ENCODE data around the gene HCRTR2.
"Not testable (repeated sequence)": the region's sequence is repeated elsewhere in the genome, so short reads cannot be mapped to it uniquely, and the experiment has no call there.

Gene HCRTR2

DNA sequence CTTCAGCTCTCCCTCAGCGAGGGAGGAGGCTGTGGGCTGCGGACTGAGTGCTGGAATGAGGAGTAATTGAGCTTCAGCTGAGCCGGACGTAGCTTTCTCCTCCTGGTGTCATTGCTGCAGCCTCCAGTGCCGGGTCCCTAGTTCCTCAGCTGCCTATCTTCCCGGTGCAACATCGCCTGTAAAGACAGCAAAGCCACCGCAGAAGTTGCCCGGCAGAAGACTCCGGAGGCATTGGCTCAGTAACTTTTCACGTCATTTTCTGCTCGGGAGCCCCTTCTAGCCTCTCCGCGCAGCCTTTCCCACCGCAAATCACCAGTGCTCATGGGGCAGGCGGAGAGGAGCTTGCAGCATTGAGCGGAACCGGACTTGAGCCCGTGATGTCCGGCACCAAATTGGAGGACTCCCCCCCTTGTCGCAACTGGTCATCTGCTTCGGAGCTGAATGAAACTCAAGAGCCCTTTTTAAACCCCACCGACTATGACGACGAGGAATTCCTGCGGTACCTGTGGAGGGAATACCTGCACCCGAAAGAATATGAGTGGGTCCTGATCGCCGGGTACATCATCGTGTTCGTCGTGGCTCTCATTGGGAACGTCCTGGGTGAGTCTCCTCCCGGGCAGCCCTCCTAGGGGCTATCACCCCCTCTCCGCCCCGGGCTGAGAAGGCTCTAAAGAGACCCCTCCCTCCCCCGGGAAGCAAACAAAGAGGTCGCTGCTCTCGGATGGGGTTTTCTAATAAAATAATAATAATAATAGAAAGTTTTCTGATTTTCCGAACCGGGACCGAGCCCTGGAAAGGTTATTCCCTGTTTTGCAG is at the start of gene HCRTR2:
Gene HCRTR2 (plus strand): TSS at position 305 of the 816 bp plus-strand sequence. CDS start 73 bp downstream, at position 378.
- DNase-seq (ENCODE audit: low spot score), result peak; percentile 10

DNA sequence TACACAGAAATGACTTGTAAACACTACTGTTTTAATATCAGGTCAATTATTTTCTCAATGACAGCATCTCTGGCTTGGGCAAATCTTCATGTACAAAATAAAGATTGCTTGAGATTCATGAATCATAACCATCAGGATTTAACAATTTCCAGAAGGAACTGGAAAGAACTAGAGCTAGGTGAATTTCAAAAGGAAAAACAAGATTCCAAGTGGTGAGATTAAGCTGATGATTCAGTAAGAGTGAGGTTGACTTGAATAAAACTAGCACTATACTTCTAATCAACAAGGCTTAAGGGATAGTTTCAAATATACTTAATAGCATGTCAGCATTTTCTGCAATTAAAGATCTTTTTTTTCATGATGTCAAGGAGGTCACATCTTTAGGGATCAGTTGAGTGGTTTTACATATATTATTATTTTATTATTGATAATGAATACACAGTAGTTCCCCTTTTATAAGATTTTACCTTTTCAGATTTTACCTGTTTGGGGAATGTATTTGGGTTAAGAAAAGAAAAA is 43.5 kb upstream of the HCRTR2 start:
- no peak for DNase-seq (ENCODE audit: low spot score)

DNA sequence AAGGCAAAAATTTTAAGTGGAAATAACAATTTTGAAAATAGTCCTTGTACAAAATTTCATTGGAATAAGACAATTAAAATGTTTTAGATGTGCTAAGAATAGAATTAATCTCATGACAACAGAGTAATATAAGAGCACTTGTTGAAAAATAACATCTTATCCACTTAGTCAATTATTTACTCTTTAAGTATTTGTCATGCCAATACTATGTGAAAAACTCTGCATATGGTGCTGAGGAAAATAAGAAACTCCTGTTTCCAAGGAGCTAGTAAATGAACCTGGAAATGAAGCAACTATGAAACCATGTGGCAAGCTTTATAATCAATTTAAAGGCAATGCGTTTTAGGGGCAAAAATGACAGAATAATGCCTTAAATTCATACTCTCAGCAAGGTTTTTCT is 42.7 kb upstream of the HCRTR2 start:
- no peak for DNase-seq (ENCODE audit: low spot score)

DNA sequence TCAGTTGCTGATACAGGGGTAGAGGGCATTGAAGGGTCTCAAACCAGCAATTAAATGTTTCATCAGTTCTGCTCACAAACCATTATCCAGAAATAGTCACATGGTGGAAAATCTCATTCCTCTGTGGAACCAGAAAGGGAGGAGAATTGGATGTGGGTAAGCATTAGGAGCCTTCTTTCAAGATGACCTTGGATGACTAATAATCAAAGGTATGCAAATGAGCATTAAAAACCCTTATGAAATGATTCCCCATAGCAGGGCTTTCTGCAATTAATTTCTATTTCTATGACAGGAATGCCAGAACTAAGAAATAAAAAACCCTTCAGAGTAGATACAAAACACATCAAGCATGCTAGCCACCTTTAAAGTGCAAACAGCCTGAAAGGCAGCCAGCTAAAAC is 37.4 kb upstream of the HCRTR2 start:
- DNase-seq (ENCODE audit: low spot score), result no peak

DNA sequence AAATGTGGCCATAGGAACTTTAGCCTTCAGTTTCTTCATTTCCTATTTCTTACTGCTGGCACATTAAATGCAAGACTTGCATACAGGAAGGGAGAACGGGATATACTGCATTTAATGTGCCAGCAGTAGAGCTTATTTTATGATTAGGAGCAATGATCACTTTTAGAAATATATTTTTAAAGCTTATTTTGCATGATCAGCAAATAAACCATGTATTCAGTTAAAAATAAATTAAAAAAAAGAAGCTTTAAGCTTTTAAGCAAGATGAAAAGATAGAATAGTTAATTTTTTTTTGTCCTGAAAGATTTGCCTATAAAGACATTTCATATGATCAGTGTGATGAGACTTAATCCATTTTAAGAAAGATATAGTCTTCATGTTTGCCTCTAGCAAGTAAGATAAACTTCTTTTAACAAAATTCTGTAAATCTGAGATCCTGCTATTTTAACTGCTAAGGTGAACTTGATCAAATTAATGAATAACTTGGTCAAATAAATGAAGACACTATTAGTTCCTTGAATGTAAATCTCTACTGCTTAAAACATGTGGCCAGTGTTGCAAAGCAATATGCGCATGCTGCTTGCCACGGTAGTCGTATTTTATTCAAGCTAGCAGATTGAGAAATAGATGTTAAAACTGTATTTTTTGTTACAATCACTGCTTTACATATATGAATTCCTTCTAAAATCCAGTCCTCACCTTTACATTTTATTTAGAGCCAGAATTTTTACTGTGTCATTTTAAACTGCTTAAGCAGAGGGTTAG is 36.2 kb upstream of the HCRTR2 start:
- DNase-seq (ENCODE audit: low spot score), result no peak

DNA sequence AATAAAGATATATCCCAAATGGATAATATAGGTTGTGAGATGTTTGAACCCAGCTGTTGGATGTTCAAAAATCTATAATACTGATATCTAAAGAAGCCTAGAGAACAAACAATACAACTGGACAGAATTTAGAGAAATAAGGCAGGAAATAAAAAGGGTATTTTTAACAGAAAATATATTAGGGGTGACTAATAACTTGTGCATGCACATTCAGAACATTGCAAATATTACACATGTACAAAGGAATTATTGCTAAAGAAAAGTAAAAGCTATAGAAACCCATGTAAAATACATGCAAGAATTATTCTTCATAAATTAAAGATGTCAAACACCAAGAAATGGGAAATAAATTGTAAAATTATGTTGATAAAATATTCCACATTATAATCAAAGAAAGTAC is 32.7 kb upstream of the HCRTR2 start:
- DNase-seq (ENCODE audit: low spot score), result no peak

DNA sequence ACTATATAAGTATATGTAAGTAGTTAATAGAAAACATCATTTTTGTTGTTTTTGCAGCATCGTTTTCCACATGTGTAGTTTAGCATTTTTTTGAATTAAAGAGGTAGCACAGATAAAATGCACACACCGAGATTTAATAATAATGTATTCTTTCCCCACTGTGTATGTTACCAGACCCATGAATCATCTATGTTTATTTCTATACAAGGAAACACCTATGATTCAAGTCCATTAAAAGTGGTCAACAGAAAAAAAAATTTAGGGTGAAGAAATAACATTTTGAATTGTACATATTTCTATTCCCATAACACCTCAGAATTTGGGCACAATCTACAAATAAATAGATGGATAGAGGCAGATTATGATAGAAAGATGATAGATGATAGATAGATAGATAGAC is 31.7 kb upstream of the HCRTR2 start:
- no peak for DNase-seq (ENCODE audit: low spot score)

DNA sequence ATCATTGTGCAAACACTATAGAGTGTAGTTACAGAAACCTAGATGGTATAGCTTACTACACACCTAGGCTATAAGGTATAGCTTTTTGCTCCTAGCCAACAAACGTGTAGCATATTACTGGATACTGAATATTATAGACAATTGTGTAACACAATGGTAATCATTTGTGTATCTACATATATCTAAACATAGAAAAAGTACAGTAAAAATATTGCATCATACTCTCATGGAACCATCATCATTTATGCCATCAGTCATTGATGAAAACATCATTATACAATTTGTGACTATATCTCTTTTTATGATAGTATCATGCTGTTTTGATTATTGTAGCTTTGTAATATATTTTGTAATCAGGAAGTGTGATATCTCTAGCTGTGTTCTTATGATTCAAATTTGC is 21.0 kb upstream of the HCRTR2 start:
- DNase-seq (ENCODE audit: low spot score), result no peak

DNA sequence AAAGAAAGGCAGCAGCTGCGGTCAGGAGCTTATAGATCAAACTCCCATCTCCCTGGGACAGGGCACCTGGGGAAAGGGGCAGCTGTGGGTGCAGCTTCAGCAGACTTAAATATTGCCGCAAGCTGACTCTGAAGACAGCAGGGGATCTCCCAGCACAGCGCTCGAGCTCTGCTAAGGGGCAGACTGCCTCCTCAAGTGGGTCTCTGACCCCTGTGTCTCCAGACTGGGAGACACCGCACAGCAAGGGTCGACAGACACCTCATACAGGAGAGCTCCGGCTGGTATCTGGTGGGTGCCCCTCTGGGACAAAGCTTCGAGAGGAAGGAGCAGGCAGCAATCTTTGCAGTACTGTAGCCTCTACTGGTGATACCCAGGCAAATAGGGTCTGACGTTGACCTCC is 15.5 kb upstream of the HCRTR2 start:
- not testable (repeated sequence) for DNase-seq (ENCODE audit: low spot score)

DNA sequence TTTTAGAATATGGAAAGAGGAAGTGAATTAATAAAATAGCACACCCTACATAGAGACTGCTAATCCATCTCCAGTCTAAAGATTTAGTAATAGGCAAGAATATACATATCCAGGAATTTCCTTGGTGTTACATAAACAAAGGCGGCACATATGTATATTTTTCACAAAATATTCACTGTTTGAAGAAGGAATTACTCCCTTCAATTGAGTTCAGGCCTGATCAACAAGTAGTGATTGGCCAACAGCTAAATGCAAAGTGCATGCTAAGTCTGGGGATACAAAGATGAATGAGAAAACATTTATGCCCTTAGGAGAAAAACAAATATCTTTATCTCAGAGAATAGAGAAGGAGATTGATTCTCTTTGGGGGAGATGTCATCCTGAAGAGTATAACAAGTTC is 6.5 kb upstream of the HCRTR2 start:
- no peak for DNase-seq (ENCODE audit: low spot score)

DNA sequence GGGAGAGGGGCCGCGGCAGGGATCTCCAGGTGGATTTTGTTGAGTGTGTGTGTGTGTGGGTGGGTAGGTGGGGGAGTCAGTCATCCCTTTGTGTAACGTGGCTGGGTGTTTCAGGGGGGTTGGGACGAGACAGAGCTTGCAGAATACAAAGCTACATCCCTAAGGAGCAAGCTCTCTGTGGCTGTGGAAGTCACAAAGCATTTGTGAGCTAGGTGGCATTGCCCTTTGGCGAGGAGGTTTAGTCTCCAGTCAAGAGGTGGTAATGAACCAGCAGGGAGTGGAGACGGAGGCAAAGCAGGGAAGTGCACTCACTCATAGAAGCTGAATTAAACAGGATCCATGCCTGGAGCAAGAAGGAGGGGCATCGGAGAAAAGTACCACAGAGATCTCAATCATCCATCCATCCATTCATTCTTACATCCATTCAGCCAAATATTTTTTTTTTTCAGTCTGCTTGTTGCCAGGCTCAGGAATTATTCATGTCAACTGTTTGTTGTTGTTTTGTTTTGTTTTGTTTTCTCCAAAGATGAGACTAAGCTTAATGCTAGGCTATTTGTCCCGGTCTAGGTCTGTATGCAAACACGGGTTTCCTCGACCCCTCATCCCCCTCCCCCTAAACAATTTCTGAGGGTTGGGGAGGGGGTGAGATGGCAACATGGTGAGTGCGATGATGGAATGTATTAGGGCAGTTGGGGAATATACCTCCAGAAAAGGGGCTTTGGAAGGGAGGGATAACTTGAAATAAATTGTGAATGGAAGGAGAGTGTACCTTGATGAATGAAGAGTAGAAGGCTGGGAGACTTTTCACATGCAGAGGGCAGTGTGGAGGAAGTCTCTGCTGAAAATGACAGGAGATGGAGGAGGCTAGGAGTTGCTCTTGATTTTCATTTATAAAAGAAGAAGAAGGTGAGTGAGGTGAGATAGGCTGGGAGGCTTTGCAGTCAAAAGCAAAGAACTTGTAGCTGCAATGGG is 1.0 kb downstream of the HCRTR2 start:
- DNase-seq (ENCODE audit: low spot score), result no peak

DNA sequence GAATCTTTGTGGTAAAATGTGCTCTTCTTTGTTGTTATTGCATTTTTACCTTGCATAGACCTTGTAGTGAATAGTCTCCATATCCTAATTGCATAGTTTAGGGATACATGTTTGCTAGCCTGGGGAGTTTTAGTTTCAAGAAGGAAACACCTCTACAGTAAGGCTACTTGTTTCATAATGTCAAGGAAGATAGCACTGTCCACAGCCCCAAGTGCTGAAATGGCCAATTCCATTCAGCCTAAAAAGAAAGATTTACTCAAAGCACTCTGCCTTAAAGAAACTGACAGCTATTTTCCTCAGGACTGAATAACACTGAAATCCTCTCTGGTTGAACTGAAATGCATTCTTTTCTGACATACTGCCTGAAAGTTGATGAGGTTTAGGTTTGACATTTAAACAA is 2.6 kb downstream of the HCRTR2 start:
- DNase-seq (ENCODE audit: low spot score), result no peak

DNA sequence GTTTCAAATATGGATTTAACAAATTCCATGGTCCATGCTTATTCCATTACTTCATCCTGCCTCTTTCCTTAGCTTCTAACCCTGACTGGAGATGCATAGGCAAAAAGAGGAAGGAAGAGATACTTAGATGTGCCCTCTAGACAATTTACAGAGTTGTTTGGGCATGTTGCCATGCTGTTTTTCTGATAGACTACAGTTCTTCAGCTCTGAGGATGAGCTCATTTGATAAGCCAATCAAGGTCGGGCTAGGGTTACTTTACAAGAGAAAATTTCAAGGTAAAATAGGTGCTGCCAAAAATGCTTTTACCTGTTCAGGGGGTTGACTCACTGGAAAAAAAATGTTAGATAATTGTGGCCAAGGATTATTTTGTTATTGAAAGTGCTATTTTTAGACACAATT is 5.9 kb downstream of the HCRTR2 start:
- no peak for DNase-seq (ENCODE audit: low spot score)

DNA sequence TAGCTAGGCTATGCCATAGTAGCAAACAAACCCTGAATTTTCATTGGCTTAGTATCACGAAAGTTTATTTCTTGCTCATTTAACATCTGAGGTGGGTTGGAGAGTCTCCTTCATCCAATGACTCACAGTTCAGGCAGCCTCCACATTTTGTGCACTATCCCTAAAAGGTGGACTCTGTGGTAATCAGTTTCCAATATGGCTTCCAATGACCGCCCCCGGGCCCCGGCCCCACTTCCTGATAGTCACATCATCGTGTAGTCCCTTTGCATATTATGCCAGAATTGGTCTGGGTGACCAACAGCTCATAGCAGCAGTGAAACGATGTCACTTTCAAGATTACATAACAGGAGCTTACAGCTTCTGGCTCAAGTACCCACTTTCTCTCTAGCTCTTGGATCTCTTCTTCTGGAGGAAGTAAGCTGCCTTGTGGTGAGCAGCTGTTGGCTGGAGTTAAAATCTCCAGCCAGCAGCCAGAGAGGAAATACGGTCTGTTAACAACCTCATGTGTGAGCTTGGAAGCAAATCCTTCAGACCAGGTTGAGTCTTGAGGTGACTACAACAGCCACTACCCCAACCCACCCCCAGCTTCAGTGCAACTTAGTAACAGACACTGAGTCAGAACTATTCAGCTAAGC is 7.8 kb downstream of the HCRTR2 start:
- no peak for DNase-seq (ENCODE audit: low spot score)

DNA sequence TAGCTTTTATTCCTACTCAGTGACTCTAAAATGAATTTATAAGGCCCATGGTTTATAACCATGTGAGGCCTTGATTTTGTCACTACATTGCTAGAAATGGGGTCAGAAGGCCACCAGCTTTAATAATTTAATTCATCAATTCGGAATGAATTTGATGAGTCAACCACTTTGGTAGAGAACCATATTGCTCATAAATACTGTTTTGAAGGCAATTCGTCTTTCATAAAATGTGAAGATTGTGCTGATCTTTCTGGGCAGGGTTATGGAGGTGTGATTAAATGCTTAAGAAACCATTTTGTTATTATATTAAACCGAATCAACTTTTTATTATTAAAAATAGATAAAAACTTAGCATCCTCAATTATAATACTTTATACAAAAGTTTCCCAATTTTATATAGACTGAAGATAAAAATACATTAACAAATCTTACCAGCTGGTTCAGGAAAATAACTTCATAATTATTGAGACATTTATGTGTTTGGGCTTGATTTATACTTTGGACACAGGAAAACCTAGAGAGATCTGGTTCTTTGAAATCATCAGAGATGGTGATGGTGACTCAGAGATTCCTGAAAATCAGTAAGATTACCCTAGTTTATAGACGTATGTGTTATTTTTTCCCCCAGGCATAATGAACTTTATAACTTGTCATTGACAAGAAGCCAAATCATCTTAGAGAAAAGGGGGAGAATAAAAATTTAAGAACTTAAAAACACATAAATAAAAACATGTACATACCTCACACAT is 10.6 kb downstream of the HCRTR2 start:
- DNase-seq (ENCODE audit: low spot score), result no peak

DNA sequence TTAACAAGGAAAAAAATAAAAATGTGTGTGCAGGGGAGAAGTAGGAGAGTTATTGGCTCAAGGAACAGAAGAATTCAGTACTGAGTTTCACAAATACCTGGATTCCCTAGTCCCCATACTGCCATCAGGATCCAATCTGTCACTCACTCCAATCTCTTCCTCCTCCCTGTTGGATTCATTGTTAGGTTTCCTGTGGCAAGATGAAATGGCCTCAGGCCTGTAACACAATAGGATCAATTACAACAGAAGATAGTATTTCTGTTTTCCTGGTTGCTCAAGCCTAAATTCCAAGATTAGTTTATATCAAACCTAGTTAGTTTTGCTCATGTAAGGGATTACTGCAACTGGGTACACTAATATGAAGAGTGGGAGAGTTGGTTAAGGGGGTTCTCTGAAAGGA is 24.4 kb downstream of the HCRTR2 start:
- DNase-seq (ENCODE audit: low spot score), result no peak

DNA sequence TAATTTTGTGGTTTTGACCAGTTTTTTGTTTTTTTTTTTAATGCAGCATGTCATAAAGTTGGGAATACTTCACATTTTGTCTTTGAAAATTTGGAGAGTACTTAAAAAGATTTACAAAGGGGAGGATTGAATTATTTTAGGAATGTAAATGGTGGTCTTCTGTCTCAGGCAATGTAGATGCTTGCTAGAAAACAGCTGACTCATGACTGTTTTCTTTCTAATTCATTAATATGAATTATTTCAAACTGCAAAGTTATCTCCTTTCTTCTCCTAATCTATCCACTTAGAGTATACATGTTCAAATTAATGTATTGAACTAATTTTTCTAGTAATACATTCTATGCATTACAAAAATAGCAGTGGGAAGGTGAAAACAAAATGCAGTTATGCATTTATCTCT is 24.9 kb downstream of the HCRTR2 start:
- no peak for DNase-seq (ENCODE audit: low spot score)

DNA sequence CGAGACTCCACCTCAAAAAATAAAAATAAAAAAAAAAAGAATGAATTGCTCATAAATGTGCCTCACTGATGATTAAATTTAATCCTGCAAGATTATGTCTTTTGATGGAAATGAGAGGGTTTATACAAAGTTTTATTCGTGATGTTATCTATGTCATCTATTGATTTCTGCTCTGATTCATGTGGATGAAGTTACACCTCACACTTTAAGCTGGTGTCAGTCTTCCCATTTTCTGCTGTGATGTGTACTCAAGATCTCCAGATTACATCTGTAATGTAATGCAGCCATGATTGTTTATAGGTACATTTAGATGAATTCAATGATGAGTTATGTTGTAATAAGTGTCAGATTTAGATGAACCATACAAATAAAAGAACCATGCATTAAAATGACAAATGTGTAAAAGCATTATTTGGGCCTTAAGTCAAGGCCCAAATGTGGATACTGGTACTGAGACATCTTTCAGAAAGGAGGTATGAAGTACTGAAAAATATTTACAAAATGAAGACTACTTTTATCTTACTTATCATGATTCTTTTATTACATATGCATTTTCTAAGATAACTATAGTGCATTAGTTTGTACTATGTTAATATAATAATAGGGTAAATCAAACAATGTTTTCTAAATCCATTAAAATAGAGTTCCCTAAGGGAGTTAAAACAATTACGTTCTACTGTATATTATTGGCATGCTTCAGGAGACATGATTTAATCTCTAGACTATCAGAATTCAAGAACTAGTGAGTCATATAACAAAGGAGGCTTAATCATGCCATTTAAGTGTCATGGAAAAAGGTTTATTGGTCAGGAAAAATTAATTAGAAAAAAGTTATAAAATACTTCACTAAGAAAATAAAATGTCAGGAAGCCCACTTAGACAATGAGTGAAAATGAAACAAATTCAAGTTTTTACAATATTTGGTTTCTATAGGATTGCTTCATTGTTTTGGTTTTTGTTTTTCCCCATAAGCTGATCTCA is 34.5 kb downstream of the HCRTR2 start:
- no peak for DNase-seq (ENCODE audit: low spot score)

DNA sequence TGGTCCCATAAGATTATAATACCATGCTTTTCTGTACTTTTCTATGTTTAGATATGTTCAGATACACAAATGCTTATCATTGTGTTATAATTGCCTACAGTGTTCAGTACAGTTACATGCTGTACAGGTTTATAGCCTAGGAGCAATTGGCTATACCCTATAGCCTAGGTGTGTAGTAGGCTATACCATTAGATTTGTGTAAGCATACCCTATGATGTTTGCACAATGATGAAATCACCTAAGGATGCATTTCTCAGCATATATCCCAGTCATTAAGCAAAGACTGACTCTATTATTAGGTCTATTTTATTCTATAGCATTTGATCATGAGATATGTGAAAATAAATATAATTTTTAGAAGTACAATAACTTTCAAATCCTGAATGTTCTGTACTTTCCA is 36.6 kb downstream of the HCRTR2 start:
- DNase-seq (ENCODE audit: low spot score), result no peak

DNA sequence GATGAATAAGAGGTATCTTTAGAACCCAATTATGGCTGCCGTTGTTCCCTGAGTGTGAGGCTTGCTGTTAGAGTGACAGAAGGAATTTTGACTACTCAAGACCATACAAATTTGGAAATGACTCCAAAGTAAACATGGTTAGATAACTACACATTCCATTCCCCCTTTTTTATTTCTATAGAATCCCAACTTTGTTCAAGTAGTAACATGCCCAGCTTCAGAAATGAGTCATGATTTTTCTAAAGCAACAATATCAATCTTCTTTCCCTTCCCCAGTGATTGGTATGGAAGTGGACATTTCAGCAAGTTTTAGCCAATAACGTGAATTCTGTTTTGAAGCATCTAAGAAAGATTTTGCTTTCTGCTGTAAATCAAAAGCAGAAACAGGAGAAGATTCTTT is 37.8 kb downstream of the HCRTR2 start:
- no peak for DNase-seq (ENCODE audit: low spot score)
